Dermis microvascular lymphatic vessel endothelial cell (primary cell): ENCODE measurements around the gene OR4E2. TPM values are rescaled to one million over a fixed set of nuclear protein-coding genes. Genes with fewer than 3 reads are reported as not detected.
"Not testable (repeated sequence)": the region's sequence is repeated elsewhere in the genome, so short reads cannot be mapped to it uniquely, and the experiment has no call there.

Experiments
- DNase-seq, 2 donors: peaks; one replicate each; pipeline versions ENCODE4 v3.0.0 to v3.0.0-alpha.2; 2010; ENCODE audit warnings: low read depth in 2 of 2
- total RNA-seq: library from RNA; depleted of rRNA; stranded (reverse); fragments of >200 nt; gene quantifications from 2 replicates; pipeline ENCODE4 v1.2.1, GENCODE V29; 2014

The OR4E2 gene
- total RNA-seq, 1 donor from 2014 or later, result not detected

DNA sequence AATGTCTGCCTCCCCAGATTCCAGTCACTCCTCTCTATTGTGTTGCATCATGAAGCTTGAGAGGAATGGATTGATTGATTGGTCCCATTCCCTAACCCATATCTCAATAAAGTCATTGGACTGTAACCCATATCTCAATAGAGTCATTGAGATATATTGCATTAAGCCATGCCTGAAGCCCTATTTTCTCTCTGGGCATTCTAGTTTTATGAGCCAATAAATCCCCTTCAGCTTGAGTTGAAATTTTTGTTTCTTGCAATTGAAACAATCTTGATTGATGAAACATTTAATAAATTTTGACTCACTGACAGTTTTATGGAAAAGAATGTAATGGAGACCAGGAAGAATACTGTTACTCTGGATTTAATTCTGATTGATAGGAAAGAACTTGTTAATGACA is 40.8 kb downstream of the OR4E2 start:
- no peak for DNase-seq

DNA sequence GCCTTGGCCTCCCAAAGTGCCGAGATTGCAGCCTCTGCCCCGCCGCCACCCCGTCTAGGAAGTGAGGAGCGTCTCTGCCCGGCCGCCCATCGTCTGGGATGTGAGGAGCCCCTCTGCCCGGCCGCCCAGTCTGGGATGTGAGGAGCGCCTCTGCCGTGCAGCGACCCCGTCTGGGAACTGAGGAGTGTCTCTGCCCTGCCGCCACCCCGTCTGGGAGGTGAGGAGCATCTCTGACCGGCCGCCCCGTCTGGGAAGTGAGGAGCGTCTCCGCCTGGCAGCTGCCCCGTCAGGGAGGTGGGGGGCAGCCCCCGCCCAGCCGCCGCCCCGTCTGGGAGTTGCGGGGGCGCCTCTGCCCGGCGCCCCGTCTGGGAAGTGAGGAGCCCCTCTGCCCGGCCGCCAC is 44.0 kb downstream of the OR4E2 start:
- DNase-seq, result not testable (repeated sequence)

DNA sequence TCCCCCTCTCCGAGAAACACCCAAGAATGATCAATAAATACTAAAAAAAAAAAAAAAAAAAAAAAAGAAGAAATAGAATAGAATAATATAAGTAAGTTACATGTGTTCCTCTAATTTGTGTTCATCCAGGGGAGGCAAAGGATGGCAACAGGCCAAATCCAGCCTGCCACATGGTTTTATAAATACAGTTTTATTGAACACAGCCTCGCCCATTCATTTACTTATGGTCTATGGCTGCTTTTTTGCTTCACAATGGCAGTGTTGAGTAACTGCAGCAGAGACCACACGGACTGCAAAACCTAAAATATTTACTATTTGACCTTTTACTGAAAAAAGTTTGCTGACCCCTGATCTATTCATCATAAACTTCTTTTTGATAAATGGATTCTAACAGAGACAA is 44.9 kb downstream of the OR4E2 start:
- not testable (repeated sequence) for DNase-seq

DNA sequence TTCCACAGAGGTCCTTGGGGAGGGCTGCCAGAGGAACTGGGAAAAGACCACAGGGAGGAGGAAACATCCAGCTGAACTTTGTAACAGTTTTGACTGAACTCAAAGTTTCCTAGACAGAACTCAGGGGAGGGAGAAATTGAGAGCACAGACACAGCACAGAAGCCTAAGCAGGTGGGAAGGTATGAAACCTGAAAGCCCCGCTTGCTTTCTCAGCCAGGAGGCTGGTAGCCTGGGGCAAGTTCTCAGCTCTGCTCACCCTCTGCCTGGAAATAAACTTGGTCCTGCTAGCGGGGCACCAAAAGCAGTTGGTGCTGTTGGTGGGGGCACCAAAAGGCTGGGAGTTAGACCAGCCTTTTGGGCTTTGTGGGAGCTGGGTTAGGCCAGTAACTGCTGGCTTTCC is 45.9 kb downstream of the OR4E2 start:
- DNase-seq, result no peak

DNA sequence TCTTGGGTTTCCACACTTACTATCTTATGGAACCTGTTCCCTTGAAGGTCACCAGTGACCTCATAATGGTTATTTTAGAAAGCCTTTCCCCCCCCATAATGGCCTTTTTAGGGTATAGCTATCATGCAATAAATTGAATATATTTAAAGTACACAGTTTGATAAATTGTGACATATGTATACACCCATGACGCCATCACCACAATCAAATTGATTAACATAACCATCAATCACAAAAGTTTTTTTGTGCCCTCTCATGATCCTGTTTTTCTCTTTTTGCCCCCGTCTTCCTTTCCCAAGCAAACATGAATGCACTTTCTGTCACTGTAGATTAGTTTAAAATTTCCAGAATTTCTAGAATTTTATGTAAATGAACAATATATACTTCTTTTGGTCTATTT is 48.7 kb downstream of the OR4E2 start:
- no peak for DNase-seq

DNA sequence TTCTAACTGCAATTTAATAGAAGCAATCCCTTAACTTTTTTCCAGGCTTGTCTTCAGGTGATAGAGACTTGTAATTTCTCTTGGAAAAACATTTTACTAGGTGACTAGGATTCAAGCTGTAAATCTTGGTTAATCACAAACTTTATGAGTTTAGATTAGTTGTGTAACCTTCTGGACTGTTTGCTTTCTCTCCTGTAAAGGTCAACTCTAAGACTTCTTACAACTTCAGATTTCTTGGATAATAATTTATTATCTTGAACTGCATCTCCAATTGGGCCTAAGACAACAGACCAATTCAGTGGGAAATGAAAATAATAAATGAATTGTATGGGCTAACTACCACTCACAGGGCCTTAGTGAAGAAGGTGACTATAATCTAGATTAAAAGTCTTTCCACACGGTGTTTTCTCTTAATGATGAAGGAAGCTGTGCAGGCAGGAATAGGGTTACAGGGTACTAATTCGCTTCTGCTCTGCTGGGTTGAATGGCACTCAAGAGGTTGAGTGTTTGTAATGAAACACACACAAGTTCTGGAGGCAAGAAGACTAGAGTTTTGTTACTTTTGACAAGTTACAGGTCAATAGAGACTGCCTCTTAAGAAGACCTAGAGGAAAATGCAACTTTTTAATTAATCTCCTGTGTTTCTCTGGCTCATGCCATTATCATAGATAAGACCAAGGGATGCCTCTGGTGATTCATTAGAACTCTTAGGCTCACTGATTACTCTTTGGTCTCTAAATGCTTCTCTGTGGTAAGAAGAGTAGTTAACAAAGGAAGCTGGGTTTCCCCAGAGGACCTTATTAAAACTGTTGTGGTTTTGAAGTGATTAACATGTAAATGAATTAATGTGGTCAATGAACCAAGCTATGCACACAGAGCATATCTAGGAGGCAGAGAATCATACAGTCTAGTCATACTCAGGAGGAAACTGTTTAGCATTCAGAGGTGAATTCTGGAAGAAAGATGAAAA is 50.0 kb downstream of the OR4E2 start:
- no peak for DNase-seq

DNA sequence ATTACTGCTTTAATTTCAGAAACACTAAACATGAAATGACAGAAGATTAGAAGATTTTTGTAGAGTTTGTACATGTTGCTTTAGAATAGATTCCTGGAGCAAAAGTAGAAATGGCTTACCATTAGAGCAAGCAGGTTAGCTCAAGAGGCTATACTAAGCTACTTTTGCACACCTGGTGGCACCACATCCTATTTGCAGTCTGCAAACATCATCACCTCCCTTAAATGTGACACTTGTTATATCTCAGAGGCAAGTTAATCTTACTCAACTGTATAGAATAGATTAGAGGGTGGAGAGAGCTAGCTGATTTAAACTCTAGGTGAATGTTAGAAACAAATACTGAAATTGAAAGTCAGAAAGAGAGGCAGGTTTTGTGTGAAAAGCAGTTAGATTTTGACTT is 50.7 kb downstream of the OR4E2 start:
- no peak for DNase-seq

DNA sequence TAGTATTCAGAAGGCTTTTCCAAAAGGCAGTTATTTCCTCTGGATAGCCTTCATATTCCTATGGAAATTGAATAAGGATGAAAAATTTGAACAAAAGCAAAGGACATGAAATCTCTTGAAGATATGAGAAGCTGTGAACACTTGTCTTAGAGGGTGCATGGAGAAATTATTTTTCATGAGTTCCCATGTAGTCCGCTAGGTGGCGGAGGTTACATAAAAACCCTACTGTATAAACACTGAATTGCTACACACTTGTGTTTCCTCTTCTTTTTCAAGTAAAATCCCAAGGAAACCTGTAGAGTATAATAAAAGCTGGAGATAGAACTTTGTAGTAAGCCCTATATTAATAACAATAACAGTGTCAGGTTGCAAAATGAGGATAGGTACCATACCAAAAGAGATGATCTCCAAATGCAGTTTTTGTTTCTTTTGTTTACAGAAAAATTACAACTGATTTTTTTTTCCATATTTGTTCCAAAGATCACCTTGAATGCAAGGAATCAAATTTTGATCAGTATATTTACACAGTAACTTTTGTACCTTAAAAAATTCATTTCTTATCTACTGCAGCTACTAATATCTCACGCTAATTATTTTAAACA is 57.8 kb downstream of the OR4E2 start:
- DNase-seq, result peak; percentile 11 to 43

DNA sequence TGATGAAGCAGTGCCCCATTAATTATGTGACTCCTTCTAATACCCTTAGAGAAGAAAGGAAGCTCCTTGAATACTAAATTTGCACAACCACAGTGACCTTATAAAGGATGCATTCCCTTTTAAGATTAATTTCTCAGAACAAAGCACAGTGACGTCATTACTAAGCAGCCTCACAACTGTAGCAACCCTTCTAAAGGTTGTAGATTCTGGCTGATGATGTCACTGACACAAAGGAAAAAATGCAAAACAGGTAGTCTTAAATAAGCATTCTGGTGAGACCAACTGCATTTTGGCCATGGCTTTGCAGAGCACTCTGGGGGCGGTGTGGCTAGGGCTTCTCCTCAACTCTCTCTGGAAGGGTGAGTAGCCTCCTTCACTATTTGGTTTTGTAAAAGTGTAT is 58.4 kb downstream of the OR4E2 start:
- DNase-seq, result no peak

DNA sequence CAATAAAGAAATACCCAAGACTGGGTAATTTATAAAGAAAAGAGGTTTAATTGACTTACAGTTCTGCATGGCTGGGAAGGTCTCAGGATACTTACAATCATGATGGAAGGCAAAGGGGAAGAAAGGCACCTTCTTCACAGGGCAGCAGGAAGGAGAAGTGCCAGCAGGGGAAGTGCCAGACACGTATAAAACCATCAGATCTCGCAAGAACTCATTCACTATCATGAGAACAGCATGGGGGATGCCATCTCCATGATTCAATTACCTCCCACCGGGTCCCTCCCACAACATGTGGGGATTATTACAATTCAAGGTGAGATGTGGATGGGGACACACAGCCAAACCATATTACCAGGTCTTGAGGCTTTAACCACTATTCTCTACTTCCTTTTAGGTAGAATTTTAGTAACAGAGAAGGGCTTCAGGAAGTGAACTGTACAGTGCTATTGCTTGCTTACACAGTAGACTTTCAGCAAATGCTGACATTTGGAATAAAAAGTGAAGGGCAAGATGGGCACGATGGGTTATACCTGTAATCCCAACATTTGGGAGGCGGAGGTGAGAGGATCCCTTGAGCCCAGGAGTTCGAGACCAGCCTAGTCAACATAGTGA is 60.8 kb downstream of the OR4E2 start:
- no peak for DNase-seq

Other genes with a start within 250 kb of the OR4E2 start
- 40.8 and 48.5 TPM in 2 replicates for gene CHD8, start 197.7 kb upstream of the OR4E2 start, total RNA-seq
- 22.0 and 29.3 TPM in 2 replicates for gene RAB2B, start 176.9 kb upstream of the OR4E2 start, total RNA-seq
- gene TOX4, start 176.6 kb upstream of the OR4E2 start, total RNA-seq, result 16.3 and 21.9 TPM in 2 replicates
- 46.1 and 51.5 TPM in 2 replicates for gene METTL3, start 142.5 kb upstream of the OR4E2 start, total RNA-seq
- gene SALL2, start 127.5 kb upstream of the OR4E2 start, total RNA-seq, result 0.13 and 0.89 TPM in 2 replicates
- not detected in 2 replicates for gene OR10G3, start 73.8 kb upstream of the OR4E2 start, total RNA-seq
- gene OR10G2, start 18.9 kb upstream of the OR4E2 start, total RNA-seq, result not detected in 2 replicates
- gene OR4E1, start 20.0 kb downstream of the OR4E2 start, total RNA-seq, result not detected in 2 replicates